Thyroid gland (tissue), 4 donors: ENCODE data around the gene LDB2.

Experiments
- CTCF ChIP-seq, 6 experiments: fragments of 200-600 bp in 3 of 6; fragments of 450-650 bp in 3 of 6; sonication (generic) in 3 of 6; IDR thresholded peaks; one replicate each; pipeline ENCODE4 v1.5.1; 2016 to 2019; ENCODE audit warnings: antibody characterized with exemption in 6 of 6, mild to moderate bottlenecking in 2 of 6, inconsistent platforms in 1 of 6, moderate library complexity in 1 of 6
- POLR2A ChIP-seq, 2 donors: fragments of 450-650 bp; IDR thresholded peaks; one replicate each; pipeline ENCODE4 v1.6.1; 2017; ENCODE audit warnings: antibody characterized with exemption in 2 of 2, mild to moderate bottlenecking in 2 of 2, moderate library complexity in 1 of 2

DNA sequence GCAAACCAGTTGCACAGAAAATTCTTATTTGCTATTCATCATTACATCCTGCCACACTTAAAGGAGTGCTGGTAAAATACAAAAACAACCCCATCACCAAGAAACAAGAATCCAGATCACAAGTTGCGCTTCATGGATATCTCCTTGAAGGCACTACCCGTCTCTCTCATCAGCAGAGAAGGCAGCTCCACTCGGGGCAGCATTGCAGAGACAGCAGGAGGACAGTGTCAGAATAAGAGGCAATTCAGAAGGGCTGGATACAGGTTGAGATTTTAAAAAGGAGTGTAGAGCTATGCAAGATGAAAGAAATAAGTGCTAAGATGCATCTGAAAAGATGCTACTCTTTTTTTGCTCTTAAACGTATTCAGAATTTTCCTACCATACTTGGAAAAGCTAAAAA lies 71.4 kb downstream of the LDB2 start:
- TF ChIP-seq CTCF (IDR thresholded peaks at IDR 0.05) (no peak), POLR2A (IDR thresholded peaks at IDR 0.05) (no peak)
